Upper lobe of right lung (tissue), 1 donor: Measurements from ENCODE around the gene PXYLP1. TPM values are rescaled to one million over a fixed set of nuclear protein-coding genes. Genes with fewer than 3 reads are reported as not detected.

Experiments used
- ATAC-seq: fragments of 200-7000 bp; cut with Tn5 transposase; one replicate; pipeline ENCODE4 v1.9.1; 2020; ENCODE audit warnings: mild to moderate bottlenecking, moderate library complexity
- DNase-seq: peaks from one replicate; pipeline ENCODE4 v3.0.0-alpha.2; 2020
- H3K27ac ChIP-seq: fragments of 200-600 bp; one replicate; pipeline ENCODE4 v1.8.0; 2022
- H3K27me3 ChIP-seq: fragments of 200-600 bp; one replicate; pipeline ENCODE4 v1.8.0; 2022; ENCODE audit warnings: mild to moderate bottlenecking
- H3K36me3 ChIP-seq: fragments of 200-600 bp; one replicate; pipeline ENCODE4 v1.8.0; 2022
- H3K4me1 ChIP-seq: fragments of 200-600 bp; one replicate; pipeline ENCODE4 v1.8.0; 2022
- H3K4me3 ChIP-seq: fragments of 200-600 bp; one replicate; pipeline ENCODE4 v1.8.0; 2022; ENCODE audit warnings: mild to moderate bottlenecking
- H3K9me3 ChIP-seq: fragments of 200-600 bp; one replicate; pipeline ENCODE4 v1.8.0; 2022
- intact Hi-C: fragments of 100-400 bp; cut with DNase I; formaldehyde crosslinking; loops from one replicate; pipeline ENCODE4 v1.11.0; 2022
- total RNA-seq: library from RNA; stranded (reverse); fragmentation: NEBNext Ultra II Directional; extraction: Animal tissue kit (Norgen Biotek cat#: 25700); gene quantifications from one replicate; pipeline ENCODE4 v1.2.1, GENCODE V29; 2021
- TF ChIP-seq, protein P1 (sequence below): fragments of 200-600 bp; IDR thresholded peaks from one replicate; pipeline ENCODE4 v1.8.0; 2022; ENCODE audit warnings: antibody characterized with exemption
- donor health status: DM: no; HTN: yes; CAD: no; lungs with severe emphysema.

The PXYLP1 gene
- total RNA-seq, 1 donor from 2014 or later, result 13.6 TPM

DNA sequence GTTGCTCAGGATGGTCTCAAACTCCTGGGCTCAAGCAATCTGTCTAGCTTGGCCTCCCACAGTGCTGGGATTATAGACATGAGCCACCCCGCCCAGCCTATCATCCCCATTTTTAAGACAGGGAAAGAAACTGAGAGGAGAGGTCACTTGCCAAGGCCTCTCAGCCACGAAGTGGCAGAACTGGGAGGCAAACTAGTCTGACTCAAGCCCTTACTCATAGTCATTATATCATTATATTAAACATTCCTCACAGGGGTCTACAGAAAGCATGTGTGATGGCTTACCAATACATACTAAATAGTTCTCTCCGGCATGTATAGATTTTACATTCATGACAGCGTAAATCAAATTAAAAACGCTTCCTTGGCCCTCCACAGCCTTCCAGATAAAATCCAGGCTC, 74.7 kb downstream of the PXYLP1 start:
- TF ChIP-seq, protein P1, sequence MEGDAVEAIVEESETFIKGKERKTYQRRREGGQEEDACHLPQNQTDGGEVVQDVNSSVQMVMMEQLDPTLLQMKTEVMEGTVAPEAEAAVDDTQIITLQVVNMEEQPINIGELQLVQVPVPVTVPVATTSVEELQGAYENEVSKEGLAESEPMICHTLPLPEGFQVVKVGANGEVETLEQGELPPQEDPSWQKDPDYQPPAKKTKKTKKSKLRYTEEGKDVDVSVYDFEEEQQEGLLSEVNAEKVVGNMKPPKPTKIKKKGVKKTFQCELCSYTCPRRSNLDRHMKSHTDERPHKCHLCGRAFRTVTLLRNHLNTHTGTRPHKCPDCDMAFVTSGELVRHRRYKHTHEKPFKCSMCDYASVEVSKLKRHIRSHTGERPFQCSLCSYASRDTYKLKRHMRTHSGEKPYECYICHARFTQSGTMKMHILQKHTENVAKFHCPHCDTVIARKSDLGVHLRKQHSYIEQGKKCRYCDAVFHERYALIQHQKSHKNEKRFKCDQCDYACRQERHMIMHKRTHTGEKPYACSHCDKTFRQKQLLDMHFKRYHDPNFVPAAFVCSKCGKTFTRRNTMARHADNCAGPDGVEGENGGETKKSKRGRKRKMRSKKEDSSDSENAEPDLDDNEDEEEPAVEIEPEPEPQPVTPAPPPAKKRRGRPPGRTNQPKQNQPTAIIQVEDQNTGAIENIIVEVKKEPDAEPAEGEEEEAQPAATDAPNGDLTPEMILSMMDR, result no peak
- H3K9me3 ChIP-seq, result no peaks in the 10 kb centered on the region
- H3K4me3 ChIP-seq, result no peak overlapping the region
- no peaks in the 10 kb centered on the region for H3K36me3 ChIP-seq
- H3K27ac ChIP-seq, result no peak overlapping the region
- intact Hi-C loops, result no loop called here
- H3K27me3 ChIP-seq, result no peaks in the 10 kb centered on the region
- DNase-seq (no peak), ATAC-seq (no peak)
- peaks cover 6% of the 10 kb centered on the region for H3K4me1 ChIP-seq

DNA sequence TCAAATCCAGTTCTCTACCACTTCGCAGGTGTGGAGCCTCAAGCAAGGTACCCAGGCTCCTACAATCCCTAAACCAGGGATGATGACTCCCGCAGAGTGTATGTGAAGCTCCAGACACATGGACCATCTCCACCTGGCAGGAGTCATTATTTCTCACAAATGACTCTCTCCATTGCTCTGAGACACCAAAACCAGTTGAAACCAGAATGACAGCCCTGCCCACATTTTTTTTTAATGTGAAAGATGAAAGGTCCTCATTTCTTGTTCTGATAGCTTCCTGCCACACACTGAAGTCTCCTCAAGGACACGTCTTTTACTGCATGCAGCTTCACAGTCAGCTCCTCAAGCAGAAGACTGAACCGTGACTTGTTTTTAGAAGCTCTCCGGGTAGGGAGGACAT, 75.3 kb downstream of the PXYLP1 start:
- H3K27ac ChIP-seq, result no peak overlapping the region
- ATAC-seq, result no peak
- H3K4me1 ChIP-seq, result peaks cover 6% of the 10 kb centered on the region
- H3K27me3 ChIP-seq, result no peaks in the 10 kb centered on the region
- DNase-seq, result no peak
- TF ChIP-seq, protein P1, result no peak
- H3K9me3 ChIP-seq, result no peaks in the 10 kb centered on the region
- H3K36me3 ChIP-seq, result no peaks in the 10 kb centered on the region
- intact Hi-C loops, result no loop called here
- H3K4me3 ChIP-seq, result no peak overlapping the region

DNA sequence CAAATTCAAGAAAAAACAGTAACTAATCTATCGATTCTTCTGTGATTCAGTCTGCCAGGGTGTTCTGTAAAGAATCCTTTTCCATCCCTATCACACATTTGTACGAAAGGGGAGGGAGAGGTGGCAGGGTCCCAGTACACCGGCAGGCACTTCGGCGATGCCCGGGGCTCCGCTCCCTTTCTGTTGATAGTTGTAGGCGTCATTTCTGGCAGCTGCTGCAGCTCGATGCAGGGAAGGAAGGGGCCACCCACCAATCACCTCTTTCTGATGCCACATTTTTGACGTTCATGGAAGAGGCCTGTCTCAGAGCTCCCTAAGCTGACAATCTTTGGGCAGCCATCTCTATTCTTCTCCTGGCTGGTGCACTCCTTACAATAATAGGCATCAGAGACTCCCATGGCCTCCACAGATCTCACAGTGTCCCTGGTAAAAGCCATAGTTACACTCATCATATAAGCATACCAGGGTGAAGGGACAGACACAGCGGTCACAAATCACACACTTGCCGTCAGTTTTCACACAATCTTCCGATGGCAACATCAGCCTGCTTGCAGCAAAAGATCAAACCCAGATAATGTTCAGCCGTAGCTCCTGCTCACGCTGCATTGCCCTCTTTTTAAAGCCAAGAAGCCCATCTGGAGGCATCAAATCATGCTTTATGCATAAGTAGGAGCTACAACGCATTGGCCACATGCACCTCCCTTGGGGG, 75.9 kb downstream of the PXYLP1 start:
- Histone ChIP-seq H3K4me1 (peaks cover 10% of the 10 kb centered on the region), H3K36me3 (no peaks in the 10 kb centered on the region), H3K9me3 (no peaks in the 10 kb centered on the region), H3K4me3 (no peak overlapping the region), H3K27me3 (no peaks in the 10 kb centered on the region), H3K27ac (no peak overlapping the region)
- no peak for ATAC-seq
- no peak for DNase-seq
- TF ChIP-seq, protein P1, result no peak
- intact Hi-C loops, result no loop called here

DNA sequence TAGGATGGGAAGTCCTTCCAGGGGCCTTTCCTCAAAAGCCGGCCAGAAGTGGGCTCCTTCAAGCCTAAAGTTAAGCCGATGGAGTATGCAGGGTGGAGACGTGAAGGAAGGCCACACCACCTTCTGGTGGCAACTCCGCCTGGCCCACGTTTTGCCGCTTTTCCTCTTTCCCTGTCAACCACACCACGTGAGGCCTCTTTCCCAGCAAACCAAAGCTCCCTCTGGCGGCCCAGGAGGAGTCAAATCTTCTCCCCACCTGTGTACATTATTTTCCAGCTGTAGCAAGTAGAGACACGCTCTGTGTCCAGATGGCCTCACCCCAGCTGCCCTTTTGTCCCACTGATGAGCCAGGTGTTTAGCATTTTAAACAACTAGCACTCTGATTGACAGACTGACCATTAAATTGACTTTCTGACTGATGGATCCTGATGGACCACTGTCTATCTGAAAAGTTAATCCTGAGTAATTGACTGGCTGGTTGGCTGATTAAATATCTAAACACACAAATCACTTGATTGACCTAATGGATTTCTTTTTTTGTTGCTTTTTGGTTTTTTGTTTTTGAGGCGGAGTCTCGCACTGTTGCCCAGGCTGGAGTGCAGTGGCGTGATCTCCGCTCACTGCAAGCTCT, 77.1 kb downstream of the PXYLP1 start:
- intact Hi-C loops, result no loop called here

DNA sequence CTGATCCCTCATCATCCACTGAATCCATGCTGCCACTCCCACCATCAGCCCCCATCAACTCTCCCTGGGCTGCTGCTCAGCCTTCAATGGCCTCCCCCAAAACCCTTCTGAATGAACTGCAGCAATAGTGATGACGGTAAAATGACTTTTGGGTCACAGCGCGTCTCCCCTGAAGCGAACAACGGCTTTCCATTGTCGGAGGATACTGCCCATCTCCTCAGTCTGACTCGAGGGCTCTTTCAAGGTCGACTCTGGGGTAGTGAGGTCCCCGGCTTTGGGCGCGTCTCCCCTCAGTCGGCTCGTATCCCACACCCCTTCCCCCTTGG, 79.5 kb downstream of the PXYLP1 start:
- H3K9me3 ChIP-seq, result no peaks in the 10 kb centered on the region
- TF ChIP-seq, protein P1, result no peak
- no peaks in the 10 kb centered on the region for H3K36me3 ChIP-seq
- intact Hi-C loops, result loop anchor here (5.0 kb wide), 1 partner anchor 141 kb away; no protein-coding TSS in a partner anchor
- no peaks in the 10 kb centered on the region for H3K27me3 ChIP-seq
- no peak for ATAC-seq
- no peak for DNase-seq
- peak overlapping the region; percentile 84 for H3K4me3 ChIP-seq
- H3K27ac ChIP-seq, result peak overlapping the region; percentile 81
- H3K4me1 ChIP-seq, result peaks cover 10% of the 10 kb centered on the region

More for the DNA sequence above, 77.1 kb downstream of the PXYLP1 start:
- H3K4me1 ChIP-seq, result peaks cover 10% of the 10 kb centered on the region
- H3K27ac ChIP-seq, result no peak overlapping the region
- no peaks in the 10 kb centered on the region for H3K36me3 ChIP-seq
- no peaks in the 10 kb centered on the region for H3K27me3 ChIP-seq
- no peaks in the 10 kb centered on the region for H3K9me3 ChIP-seq
- TF ChIP-seq, protein P1, result peak; percentile 53
- ATAC-seq (peak; percentile 48), DNase-seq (peak; percentile 80)
- no peak overlapping the region for H3K4me3 ChIP-seq
